Natural killer cell treated with Interleukin-12 subunit alpha and Interleukin-12 subunit beta and Interleukin-15 and Interleukin-18, amount 100 ng/mL, for 72 hours (primary cell): ENCODE results near the gene TMEM158. TPM values are rescaled to one million over a fixed set of nuclear protein-coding genes. Genes with fewer than 3 reads are reported as not detected.

Experiments used
- ATAC-seq, 2 donors: fragments of 150-1000 bp; cut with Tn5 transposase in 1 of 2; sonication (Bioruptor Pico), chemical (Tn5 transposase) in 1 of 2; 2 replicates each; pipeline ENCODE4 v1.10.0; 2021
- DNase-seq: peaks from one replicate; pipeline ENCODE4 v3.0.0; 2022; ENCODE audit warnings: low spot score
- H3K27ac Mint-ChIP-seq, 2 donors: 1 replicate in 1 of 2; 2 replicates in 1 of 2; pipeline ENCODE4 v1.8.0; 2022; ENCODE audit warnings: mixed read lengths in 2 of 2, mild to moderate bottlenecking in 1 of 2, moderate library complexity in 1 of 2
- H3K27me3 Mint-ChIP-seq, 2 donors: 1 replicate in 1 of 2; 2 replicates in 1 of 2; pipeline ENCODE4 v1.8.0; 2022; ENCODE audit warnings: mixed read lengths in 2 of 2
- H3K36me3 Mint-ChIP-seq: one replicate; pipeline ENCODE4 v1.8.0; 2022; ENCODE audit warnings: mixed read lengths
- H3K4me1 Mint-ChIP-seq, 2 donors: 1 replicate in 1 of 2; 2 replicates in 1 of 2; pipeline ENCODE4 v1.8.0; 2022; ENCODE audit warnings: low read depth in 2 of 2, mixed read lengths in 2 of 2, mild to moderate bottlenecking in 1 of 2
- H3K4me3 Mint-ChIP-seq: one replicate; pipeline ENCODE4 v1.8.0; 2022; ENCODE audit warnings: mixed read lengths
- H3K9me3 Mint-ChIP-seq: 2 replicates; pipeline ENCODE4 v1.8.0; 2022; ENCODE audit warnings: mixed read lengths
- total RNA-seq, 2 donors: library from RNA; stranded (reverse); gene quantifications; one replicate each; pipeline ENCODE4 v1.2.3, GENCODE V29; 2022

Gene TMEM158
- total RNA-seq, 2 donors from 2014 or later, result 0.56 to 2.5 TPM

GRCh38 chr3:45182915-45183871, 42.9 kb downstream of the TMEM158 start:
- H3K27ac Mint-ChIP-seq, result no peak overlapping the region
- no peak overlapping the region for H3K4me3 Mint-ChIP-seq
- DNase-seq (no peak), ATAC-seq (no peak)
- no peaks in the 10 kb centered on the region for H3K9me3 Mint-ChIP-seq
- peaks cover 0 to 13% of the 10 kb centered on the region in 2 donors for H3K27me3 Mint-ChIP-seq
- no peaks in the 10 kb centered on the region for H3K36me3 Mint-ChIP-seq
- H3K4me1 Mint-ChIP-seq, result peaks cover 7 to 8% of the 10 kb centered on the region in 2 donors

GRCh38 chr3:45181496-45181895, 44.6 kb downstream of the TMEM158 start:
- no peak overlapping the region for H3K4me3 Mint-ChIP-seq

GRCh38 chr3:45180899-45181298, 45.2 kb downstream of the TMEM158 start:
- Mint-ChIP-seq H3K27me3 (peaks cover 0 to 9% of the 10 kb centered on the region in 2 donors), H3K4me1 (peaks cover 0 to 3% of the 10 kb centered on the region in 2 donors), H3K36me3 (no peaks in the 10 kb centered on the region), H3K4me3 (no peak overlapping the region), H3K9me3 (no peaks in the 10 kb centered on the region), H3K27ac (no peak overlapping the region)
- DNase-seq (no peak), ATAC-seq (no peak)

More at GRCh38 chr3:45181496-45181895, 44.6 kb downstream of the TMEM158 start:
- Mint-ChIP-seq H3K27ac (no peak overlapping the region), H3K4me1 (peaks cover 0 to 3% of the 10 kb centered on the region in 2 donors), H3K27me3 (peaks cover 0 to 11% of the 10 kb centered on the region in 2 donors), H3K36me3 (no peaks in the 10 kb centered on the region), H3K9me3 (no peaks in the 10 kb centered on the region)
- ATAC-seq, result no peak
- DNase-seq, result no peak

GRCh38 chr3:45180051-45180450, 46.0 kb downstream of the TMEM158 start:
- DNase-seq (no peak), ATAC-seq (no peak)
- H3K27ac Mint-ChIP-seq, result no peak overlapping the region
- H3K36me3 Mint-ChIP-seq, result no peaks in the 10 kb centered on the region
- H3K4me1 Mint-ChIP-seq, result peaks cover 0 to under 1% of the 10 kb centered on the region in 2 donors
- H3K4me3 Mint-ChIP-seq, result no peak overlapping the region
- peaks cover 0 to 5% of the 10 kb centered on the region in 2 donors for H3K27me3 Mint-ChIP-seq
- no peaks in the 10 kb centered on the region for H3K9me3 Mint-ChIP-seq

- H3K36me3 Mint-ChIP-seq, result no peaks in the 10 kb centered on the region
- no peak overlapping the region for H3K4me3 Mint-ChIP-seq
- ATAC-seq (no peak), DNase-seq (no peak)
- peaks cover 0 to 5% of the 10 kb centered on the region in 2 donors for H3K27me3 Mint-ChIP-seq
- no peaks in the 10 kb centered on the region for H3K4me1 Mint-ChIP-seq
- no peaks in the 10 kb centered on the region for H3K9me3 Mint-ChIP-seq
- H3K27ac Mint-ChIP-seq, result no peak overlapping the region
Observed at GRCh38 chr3:45179163-45179562, 46.9 kb downstream of the TMEM158 start.

GRCh38 chr3:45178183-45179023, 47.7 kb downstream of the TMEM158 start:
- Mint-ChIP-seq H3K27ac (no peak overlapping the region), H3K9me3 (no peaks in the 10 kb centered on the region), H3K27me3 (peaks cover 0 to 4% of the 10 kb centered on the region in 2 donors), H3K36me3 (no peaks in the 10 kb centered on the region), H3K4me3 (no peak overlapping the region), H3K4me1 (no peaks in the 10 kb centered on the region)
- DNase-seq (no peak), ATAC-seq (no peak)

- Mint-ChIP-seq H3K27me3 (peaks cover 0 to 2% of the 10 kb centered on the region in 2 donors), H3K4me1 (no peaks in the 10 kb centered on the region), H3K4me3 (no peak overlapping the region), H3K36me3 (no peaks in the 10 kb centered on the region), H3K27ac (no peak overlapping the region), H3K9me3 (no peaks in the 10 kb centered on the region)
- ATAC-seq (no peak), DNase-seq (no peak)
Observed at GRCh38 chr3:45176912-45177311, 49.2 kb downstream of the TMEM158 start.

Other genes starting within 250 kb of the TMEM158 start
- gene CLEC3B, start 200.0 kb downstream of the TMEM158 start, total RNA-seq, result not detected
- gene CDCP1, start 79.9 kb downstream of the TMEM158 start, total RNA-seq, result under 1 TPM; 0.29 to 0.36 TPM
- 10 to 100 TPM; 41.0 to 51.7 TPM for gene LARS2, start 162.3 kb upstream of the TMEM158 start, total RNA-seq